Activated CD8-positive, alpha-beta memory T cell treated with anti-CD3 and anti-CD28 coated beads for 1 hour (primary cell): ENCODE data around the gene EPO.

Experiments
- DNase-seq, 2 donors: peaks; one replicate each; pipeline ENCODE4 v3.0.0-alpha.2; 2020; ENCODE audit warnings: low read depth in 1 of 2; ENCODE audit errors: extremely low read depth in 1 of 2

EPO gene

DNA sequence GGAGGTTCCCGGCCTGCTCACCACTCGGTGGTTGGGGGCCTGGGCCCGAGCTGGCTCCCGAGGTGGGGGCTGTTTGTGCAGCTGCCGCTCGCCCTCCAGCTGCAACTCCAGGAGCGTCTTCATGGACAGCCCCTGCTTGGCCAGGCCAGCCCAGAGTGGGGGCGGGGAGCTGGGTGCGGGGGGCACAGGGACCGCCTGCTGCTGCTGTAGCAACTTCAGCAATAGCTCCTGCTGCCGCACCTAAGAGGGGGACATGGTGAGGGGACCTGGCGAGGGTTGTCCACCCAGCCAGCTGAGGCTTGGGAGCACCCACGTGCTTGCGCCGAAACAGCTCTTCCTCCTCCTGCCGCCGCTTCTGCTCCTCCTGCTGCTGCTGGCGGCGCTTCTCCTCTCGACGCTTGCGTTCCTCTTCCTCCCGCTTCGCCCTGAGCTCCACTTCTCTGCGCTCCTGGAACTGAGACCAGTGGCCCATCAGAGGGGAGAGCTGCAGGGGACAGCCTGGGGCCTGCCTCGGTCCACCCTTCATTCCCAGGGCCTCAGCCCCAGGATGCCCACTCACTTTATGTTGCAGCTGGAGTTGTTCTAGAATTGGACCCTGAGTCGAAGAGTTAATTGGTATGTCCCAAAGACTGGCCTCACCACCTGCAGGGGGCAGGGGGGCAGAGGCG lies 37.1 kb upstream of the EPO start:
- no peak for DNase-seq

DNA sequence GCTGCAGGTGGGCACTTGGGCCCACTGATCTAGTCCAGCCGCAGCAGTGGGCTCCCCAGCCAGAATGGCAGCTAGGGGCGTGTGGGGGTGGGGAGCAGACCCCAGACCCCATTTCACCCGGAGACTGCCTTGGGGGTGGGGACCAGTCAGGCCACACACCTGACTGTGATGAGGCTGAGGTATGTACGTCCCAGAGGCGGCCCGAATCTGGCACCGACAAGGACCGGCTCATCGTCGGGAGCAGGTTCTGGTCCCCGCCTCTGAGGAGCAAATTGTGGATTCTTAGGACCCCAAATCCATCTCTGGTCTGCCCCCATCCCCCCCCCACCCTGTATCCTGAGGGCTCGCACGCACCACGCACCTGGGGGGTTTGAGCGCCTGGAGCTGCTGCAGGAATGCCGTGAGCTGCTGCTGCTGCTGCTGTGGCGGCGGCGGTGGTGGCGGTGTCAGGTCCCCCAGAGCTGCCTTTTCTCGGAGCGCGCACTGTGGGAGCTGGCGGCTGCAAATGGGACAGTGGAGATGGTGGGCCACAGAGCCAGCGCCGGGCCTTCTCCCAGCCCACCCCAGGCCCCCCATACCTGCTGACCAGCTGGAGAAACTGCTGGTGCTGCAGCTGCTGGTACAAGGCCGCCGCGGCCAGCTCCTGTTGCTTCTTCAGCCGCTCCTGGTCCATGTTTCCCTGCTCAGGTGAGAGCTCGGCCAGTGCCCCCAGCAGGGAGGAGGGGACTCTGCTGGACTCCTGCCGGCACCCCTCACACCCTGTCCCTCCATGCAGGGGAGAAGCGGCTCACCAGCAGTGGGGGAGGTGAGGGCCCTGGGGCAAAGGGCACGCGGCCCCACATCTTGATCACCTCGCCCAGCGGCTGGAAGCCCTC lies 36.4 kb upstream of the EPO start:
- DNase-seq: no peak

DNA sequence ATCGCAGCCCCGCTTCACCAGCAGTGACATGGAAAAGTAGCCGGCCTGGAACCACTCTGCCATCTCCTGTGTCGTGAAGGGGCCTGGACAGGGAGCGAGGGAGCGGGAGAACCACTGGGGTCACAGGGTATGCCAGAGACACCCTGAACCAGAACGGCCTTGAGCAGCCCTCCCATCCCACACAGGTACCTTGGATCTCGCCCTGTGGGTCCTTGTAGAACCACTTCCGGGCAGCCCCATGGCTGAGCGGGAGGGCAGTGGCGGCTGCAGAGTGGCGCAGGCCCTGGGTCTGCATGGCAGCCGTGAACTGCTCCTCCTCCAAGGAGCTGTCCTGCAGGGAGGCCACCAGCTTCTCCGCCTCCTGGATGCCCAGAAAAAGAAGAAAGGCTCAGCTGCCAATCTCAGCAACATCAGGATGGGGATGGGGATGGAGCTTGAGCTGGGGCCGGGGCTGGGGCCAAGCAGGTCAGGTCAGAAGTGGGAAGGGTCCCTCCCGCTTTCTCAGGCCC lies 35.7 kb upstream of the EPO start:
- no peak for DNase-seq

DNA sequence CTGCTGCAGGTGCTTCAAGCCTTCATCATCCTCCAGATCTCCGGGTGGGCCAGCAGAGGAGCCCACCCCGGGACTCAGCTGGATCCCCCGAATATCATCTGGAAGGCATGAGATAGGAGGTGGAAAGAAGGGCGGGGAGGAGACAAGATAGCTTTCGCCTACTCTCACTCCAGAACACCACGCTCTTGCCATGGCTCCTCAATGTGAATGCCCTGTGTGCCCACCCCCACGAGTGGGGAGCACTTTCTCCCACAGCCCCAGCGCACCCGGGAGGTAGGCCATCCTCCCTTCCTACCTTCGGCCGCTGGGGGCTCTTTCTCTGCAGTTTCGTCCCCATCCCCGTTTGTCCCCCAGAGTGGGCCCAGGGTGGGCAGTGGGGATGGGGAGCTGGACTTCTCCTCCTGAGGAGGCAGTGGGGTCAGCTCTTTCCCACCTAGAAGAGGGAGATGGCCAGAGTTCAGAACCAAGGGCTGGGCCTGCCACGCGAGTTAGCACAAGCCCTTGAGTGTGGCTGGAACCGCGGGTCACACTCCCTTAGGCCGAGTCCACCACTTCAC lies 35.1 kb upstream of the EPO start:
- DNase-seq: no peak

DNA sequence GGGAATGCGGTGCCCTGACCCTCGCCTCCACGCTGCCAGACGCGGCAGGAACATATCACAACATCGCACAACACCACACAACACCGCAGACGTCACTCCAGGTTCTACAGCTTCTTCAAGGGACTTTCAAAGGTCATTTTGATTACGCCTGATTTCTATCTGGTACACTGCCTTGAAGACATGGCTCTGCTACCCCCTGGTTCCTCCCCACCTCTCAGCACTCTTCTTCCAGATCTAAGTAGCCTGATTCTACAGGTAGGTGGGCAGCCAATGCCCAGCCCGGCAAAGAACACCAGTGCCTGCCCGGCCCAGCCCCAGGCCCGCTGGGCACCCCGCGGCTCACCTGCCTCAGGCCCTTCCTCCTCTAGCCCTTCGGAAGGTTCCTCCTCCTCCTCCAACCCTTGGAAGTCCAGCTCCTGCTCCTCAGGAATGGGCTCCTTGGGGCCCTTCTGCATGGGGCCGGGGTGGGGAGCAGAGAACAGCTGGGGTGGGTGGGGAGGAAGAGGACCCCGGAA lies 34.6 kb upstream of the EPO start:
- no peak for DNase-seq

DNA sequence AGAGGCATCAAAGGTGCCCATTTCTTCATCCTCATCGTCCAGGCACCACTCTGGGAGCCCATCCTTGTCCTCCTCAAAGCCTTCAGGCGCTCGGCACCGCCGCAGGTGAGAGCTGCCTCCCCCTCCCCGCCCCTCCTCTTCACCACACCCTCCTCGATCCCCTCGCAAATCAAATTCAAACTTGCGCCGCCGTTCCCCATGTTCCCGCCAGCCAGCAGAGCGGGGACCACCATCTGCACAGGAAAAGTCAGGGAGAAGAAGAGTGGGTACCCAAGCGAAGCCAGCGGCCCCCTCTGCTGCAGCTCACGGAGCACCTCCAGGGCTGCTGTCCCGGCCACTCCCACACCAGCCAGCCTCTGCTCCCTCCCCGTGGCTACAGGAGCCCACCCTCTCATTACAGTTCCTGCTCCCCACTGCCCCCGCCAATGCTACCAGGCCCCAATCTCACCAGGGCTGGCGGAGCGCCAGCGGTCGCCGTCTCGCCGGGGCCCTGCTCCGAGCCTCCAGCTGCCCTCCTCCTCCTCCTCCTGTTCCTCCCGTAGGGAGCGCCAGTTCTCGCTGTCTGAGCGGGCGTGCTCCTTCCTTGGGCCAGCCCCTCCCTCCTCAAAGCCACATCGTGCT lies 34.0 kb upstream of the EPO start:
- no peak for DNase-seq

DNA sequence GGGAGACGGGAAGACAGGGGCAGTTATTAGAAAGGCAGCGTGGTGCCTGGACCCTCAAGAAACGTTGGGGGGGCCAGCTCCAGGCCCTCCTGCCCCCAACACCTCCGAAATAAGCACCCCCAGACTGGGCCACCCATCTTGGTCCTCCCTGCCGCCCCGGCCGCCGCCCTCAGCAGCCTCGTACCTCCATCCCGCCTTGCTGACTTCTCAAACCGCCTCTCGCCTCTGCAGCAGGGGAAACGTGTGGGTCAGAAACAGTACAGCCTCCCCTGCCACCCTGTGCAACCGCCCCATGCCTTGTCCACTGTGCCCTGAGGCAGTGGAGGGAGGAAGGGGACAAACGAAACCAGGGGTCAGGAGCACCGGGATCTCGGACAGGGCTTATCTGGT lies 33.5 kb upstream of the EPO start:
- DNase-seq: no peak

DNA sequence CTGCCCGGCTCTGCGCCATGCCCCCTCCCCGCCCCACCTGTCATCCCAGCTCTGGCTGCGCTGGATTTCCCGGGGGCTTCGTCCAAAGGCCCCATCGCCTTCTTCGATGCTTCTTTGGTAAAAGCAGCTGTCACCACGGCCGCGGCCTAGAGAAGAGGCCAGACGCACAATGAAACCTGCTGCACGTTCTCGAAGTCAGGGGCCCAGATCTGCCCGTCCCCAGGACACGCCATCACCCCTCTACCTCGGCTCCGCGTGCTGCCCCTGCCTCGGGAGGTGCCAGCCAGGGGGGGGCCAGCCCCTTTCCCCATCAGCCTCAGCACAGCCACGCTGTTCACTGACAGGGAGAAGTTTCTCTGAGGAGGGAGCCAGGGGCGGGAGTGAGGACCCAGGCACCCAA lies 33.0 kb upstream of the EPO start:
- DNase-seq: no peak

DNA sequence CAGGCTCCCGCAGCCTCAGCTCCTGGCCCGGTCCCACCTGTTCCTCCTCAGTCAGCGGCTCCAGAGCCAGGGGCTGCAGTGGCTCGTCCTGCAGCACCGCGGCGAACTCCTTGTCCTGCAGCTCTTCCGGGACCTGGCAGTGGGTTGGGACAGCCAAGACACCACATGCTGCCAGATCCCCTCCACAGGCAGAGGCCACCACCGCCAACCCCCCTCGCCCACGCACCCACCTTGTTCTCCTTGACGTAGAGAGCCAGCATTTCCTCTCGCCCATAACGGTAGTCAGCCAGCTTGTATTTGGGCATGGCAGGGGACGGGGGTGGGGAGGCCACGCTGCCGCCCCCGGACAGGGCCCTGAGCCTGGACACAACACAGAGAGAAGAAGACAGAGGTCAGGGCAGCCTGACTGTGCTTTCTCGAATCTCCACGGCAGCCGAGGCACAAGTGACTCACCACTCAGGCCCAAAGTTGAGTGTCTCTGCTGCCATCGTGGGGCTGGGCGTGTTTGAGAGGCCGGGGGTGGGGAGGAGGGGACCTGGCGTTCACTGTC lies 32.4 kb upstream of the EPO start:
- DNase-seq: no peak

DNA sequence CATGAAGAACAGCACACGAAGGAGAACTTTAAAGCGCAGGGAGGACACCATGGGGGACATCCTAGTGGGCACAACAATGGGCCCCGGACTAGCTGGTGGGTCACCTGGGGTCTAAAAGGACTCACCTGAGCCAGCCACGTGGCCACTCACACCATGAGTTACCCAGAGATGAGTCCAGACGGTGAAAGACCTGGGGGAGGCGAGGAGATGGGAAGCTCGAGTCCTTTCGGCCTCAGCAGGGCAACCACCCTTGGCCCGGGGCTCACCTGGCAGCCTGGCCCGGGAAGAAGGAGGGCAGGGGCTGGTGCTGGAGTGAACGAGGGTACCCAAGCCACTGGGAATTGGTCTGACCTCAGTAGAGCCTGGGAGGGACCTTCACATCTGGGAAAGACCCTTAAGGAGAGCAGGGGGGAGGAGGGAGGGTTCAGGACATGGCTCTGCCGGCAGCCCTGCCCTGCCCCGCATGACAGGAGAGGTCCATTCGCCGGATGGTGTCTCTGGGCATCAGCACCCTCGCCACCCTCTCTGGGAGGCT lies 31.9 kb upstream of the EPO start:
- DNase-seq: no peak

DNA sequence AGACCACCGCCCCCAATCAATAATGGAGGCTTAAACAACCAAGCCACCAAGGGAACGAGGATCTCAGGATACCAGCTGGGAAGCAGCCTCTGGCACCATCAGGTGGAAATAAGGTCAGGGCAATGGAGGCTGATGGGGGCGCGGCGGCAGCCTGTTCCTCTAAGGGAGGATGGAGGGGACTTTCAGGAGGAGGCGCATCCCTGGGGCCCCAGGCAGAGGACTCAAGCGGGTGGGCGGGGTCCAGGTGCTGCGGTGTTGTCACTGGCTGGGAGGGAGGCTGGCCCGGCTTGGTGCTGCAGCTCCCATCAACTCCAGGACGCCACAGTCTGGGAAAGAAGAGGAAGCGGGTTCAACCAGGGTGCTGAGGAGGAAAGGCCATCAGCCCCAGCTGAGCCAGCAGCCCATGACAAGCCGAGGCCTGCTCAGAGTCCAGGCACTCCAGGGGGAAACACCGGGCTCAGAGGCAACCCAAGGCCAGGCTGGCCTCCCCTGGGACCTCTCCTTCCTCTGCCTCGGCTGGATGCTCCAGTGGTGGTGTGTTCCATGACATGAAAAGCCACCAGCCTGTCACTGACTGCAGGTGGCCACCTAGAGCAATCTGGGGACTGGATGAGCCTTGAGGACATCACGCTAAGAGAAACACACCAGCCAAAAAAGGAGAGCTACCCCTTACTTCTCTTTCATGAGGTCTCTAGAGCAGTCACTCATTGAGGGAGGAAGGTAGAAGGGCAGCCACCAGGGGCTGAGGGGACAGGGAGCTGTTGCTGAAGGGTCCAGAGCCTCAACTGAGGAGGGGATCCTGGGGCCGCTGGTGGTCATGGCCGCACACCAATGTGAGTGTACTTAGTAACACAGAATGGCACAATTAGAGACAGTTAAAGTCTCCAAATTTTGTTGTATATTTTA lies 30.8 kb upstream of the EPO start:
- no peak for DNase-seq

DNA sequence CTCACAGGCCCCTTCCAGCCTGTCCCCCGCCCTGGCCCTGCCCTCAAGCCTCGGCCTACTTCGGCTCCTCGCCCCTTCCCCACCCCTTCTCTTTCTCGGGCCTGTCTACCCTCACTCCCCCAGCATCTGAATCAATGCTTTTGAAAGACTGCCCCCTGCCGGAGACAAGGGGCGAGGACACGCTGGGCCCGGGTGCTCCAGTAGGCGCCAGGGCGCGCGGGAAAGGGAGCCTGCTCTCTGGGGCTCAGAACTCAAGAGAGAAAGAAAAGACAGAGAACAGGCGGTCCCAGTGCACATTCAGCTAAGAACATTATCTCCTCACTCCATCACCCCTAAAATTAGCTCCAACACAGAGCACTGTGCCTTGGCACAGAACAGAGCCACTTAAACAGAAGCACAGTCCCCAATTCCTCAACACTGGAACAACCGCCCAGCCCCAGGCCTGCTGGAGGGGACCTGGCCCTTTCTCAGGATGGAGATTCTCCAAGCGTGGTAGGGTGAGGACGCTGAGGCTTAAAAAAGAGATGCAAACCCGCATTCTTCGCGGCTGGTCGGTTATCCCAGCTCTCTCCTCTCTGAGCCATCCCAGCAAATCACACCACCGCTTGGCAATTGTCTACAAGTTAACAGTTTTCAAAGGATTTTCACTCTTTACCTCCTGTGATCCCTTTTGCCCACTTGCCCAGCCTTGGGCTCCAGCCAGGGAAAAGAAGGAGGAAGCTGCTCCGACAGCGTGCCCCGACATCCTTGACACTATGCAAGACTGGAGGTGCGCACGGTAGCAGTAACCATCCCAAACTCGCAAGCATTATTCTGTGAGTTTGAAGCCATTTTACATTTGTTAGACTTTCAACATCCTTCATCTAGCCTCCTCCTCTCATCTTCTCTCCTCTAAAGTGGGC lies 28.3 kb upstream of the EPO start:
- DNase-seq: peak; percentile 59 to 70

DNA sequence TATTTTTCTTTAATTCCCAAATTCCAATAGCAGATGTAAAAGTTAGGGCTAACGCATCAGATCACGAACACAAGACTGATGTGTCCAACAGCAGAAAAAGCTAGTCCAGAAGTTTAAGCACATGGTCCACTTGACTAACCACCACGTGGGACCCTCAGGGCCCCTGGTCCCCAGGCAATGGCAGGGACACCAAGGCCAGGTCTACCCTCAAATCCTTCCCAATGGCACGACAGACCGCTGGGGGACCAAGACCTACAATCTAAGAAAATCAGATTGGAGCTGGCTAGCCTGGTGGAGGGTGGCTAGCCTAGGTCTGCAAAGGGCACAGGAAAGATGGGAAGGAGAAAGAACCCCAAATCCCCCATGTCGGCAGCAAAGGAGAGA lies 27.7 kb upstream of the EPO start:
- no peak for DNase-seq

DNA sequence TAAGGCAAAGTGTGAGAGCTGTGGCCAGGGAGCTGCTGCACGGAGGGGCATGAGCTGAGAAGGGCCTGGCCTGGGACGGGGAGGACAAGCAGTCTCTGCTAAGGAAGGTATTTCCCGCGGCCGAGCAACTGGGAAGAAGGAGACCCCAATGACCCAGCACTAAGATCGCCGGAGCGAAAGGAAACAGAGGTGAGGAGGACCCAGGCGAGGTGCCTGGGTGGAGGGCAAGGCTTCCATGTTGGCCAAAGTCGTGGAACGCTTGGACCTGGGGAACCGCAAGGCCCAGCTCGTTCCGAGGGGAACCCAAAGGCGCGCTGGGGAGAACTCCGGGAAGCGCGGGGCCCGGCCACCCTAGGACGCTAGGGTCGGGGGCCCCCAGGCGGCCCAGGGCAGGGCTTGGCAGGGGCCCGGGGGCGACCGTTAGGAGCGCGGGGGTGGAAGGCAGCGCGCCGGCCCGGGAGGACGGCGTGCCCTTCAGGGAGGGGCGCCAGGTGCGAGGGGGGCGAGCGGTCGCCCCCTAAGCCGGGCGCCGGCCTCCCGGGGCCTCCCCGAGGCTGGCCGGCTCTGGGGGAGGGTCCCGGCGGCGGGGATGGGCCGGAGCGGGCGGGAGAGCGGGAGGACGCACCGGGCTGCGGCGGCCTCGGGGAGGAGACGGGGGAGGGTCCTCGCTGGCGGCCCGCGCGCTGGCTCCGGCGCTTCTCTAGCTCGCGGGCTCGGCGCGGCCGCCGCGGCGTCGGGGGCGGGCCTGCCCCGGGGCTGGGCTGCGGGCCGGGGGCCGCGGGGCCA lies 26.8 kb upstream of the EPO start:
- DNase-seq: no peak

DNA sequence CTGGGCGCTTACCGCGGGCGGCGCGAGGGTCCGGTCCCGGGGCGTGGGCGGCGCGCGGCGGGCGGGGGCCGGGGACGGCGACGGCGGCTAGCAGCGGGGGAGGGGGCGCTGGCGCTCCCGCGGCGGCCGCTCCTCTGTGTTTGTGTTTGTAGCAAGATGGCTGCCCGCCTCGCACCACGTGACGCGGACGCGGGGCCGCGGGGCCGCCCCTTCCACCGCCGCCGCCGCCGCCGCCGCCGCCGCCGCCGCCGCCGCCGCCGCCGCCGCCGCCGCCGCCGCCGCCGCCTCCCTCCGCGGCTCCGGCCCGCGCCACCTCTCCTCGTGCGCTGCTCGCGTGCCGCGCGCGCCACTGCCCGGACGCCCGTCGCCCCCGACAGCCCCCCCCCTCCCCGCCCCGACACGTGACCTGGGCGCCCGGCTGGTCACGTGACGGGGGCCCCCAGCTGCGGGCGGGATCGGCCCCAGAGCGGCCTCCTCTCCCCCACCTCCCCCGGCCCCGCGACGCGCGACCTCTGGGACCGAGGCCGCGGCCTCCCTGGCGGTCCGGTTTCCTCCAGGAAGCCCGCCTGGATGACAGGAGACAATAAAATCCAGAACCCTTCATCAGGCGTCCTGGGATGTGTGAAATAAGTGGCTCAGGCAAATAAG lies 26.0 kb upstream of the EPO start, which contains the start of gene GIGYF1:
Gene GIGYF1 (minus strand): TSS at position 153 of the 648 bp plus-strand sequence. CDS start 6,012 bp downstream, outside the sequence.
- DNase-seq: peak in 1 of 2 donors; percentile 60

DNA sequence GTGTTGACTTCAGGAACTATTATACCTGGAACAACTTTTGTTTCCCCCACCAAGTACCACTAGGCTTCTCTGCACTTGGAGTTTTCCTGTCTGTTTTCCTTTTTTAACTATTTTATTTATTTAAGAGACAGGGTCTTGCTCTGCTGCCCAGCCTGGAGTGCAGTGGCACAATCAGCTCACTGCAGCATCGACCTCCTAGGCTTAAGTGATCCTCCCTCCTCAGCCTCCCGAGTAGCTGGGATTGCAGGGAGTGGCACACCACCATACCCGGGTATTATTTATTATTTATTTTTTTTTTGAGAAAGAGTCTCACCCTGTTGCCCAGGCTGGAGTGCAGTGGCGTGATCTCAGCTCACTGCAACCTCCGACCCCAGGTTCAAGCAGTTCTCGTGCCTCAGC lies 24.1 kb upstream of the EPO start:
- DNase-seq: no peak

DNA sequence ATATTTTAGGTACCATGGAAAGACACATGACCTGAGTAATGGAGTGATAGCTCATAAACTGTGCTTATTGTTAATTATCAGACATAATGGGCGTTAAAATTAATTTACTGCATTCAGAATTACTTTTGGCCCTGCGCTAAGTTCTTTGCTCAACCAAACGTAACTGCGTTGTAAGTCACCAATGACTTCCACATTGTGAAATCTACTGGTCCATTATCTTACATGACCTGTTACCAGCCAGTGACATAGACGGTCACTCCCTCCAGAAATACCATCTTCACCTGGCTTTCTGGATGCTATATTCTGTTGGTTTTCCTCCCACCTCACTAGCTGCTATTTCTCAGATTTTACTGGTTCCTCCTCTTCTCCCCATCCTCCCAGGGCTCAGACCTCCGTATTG lies 21.2 kb upstream of the EPO start:
- DNase-seq: no peak
